GM23338 (cell line): ENCODE results near the gene SULT1C3. TPM values are rescaled to one million over a fixed set of nuclear protein-coding genes. Genes with fewer than 3 reads are reported as not detected.

Experiments
- ATAC-seq: fragments of 200-7000 bp; cut with Tn5 transposase; 3 replicates; pipeline ENCODE4 v1.9.1; 2020
- DNase-seq: peaks from one replicate; pipeline ENCODE4 v3.0.0-alpha.2; 2015; ENCODE audit warnings: low spot score
- H2AFZ ChIP-seq: fragments of 200-600 bp; sonication (generic); 2 replicates; pipeline ENCODE4 v1.8.0; 2016; ENCODE audit warnings: antibody characterized with exemption, mild to moderate bottlenecking, moderate library complexity
- H3F3A ChIP-seq: fragments of 200-600 bp; sonication (generic); replicated peaks from 2 replicates; pipeline ENCODE4 v1.8.0; 2017; ENCODE audit warnings: antibody characterized with exemption, mixed run types, low read depth
- H3K27ac ChIP-seq: fragments of 200-600 bp; sonication (generic); 2 replicates; pipeline ENCODE4 v1.6.1; 2016; ENCODE audit warnings: low read depth
- H3K27me3 ChIP-seq: fragments of 200-600 bp; sonication (generic); 2 replicates; pipeline ENCODE4 v1.8.0; 2016; ENCODE audit warnings: mild to moderate bottlenecking, mixed run types, moderate library complexity; ENCODE audit not compliant: insufficient read depth
- H3K36me3 ChIP-seq: fragments of 200-600 bp; sonication (generic); 2 replicates; pipeline ENCODE4 v1.8.0; 2016; ENCODE audit warnings: mild to moderate bottlenecking; ENCODE audit not compliant: insufficient read depth
- H3K4me1 ChIP-seq: fragments of 200-600 bp; sonication (generic); 2 replicates; pipeline ENCODE4 v1.8.0; 2016; ENCODE audit warnings: mild to moderate bottlenecking, moderate library complexity; ENCODE audit not compliant: insufficient read depth
- H3K4me2 ChIP-seq: fragments of 200-600 bp; sonication (generic); 2 replicates; pipeline ENCODE4 v1.7.1; 2017; ENCODE audit warnings: mixed run types
- H3K4me3 ChIP-seq: fragments of 200-600 bp; sonication (generic); 2 replicates; pipeline ENCODE4 v1.6.1; 2016; ENCODE audit warnings: mixed run types
- H3K79me2 ChIP-seq: fragments of 200-600 bp; sonication (generic); replicated peaks from 2 replicates; pipeline ENCODE4 v1.8.0; 2017; ENCODE audit warnings: mild to moderate bottlenecking; ENCODE audit not compliant: insufficient read depth
- H3K9me2 ChIP-seq: fragments of 200-600 bp; sonication (generic); 2 replicates; pipeline ENCODE4 v1.8.0; 2017; ENCODE audit not compliant: insufficient read depth
- H4K20me1 ChIP-seq: fragments of 200-600 bp; sonication (generic); replicated peaks from 2 replicates; pipeline ENCODE4 v1.8.0; 2017; ENCODE audit warnings: mild to moderate bottlenecking; ENCODE audit not compliant: insufficient read depth
- H3K27ac Mint-ChIP-seq: 2 replicates; pipeline ENCODE4 v1.8.0; 2020; ENCODE audit warnings: inconsistent platforms, mild to moderate bottlenecking, moderate library complexity, mixed read lengths
- H3K27me3 Mint-ChIP-seq: 3 replicates; pipeline ENCODE4 v1.8.0; 2022; ENCODE audit warnings: low read depth, mild to moderate bottlenecking, moderate library complexity, mixed read lengths, inconsistent platforms; ENCODE audit not compliant: insufficient read depth, poor library complexity
- H3K36me3 Mint-ChIP-seq: 3 replicates; pipeline ENCODE4 v1.8.0; 2021; ENCODE audit warnings: low read depth, mild to moderate bottlenecking, inconsistent platforms, moderate library complexity, mixed read lengths
- H3K4me1 Mint-ChIP-seq: 3 replicates; pipeline ENCODE4 v1.8.0; 2020; ENCODE audit warnings: mild to moderate bottlenecking, inconsistent platforms, mixed read lengths
- H3K4me3 Mint-ChIP-seq: 3 replicates; pipeline ENCODE4 v1.8.0; 2021; ENCODE audit warnings: moderate library complexity, mild to moderate bottlenecking, inconsistent platforms, mixed read lengths
- H3K9me3 Mint-ChIP-seq: 3 replicates; pipeline ENCODE4 v1.8.0; 2020; ENCODE audit warnings: moderate library complexity, mild to moderate bottlenecking, inconsistent platforms, mixed read lengths
- REST ChIP-seq: IDR thresholded peaks from one replicate; pipeline ENCODE4 v1.6.1; 2018; ENCODE audit warnings: antibody characterized with exemption; ENCODE audit not compliant: unreplicated experiment
- STAT1 ChIP-seq: IDR thresholded peaks from one replicate; pipeline ENCODE4 v1.6.1; 2016; ENCODE audit warnings: antibody characterized with exemption; ENCODE audit not compliant: unreplicated experiment
- ZNF331 ChIP-seq: fragments of 250-450 bp; sonication (Bioruptor Pico); IDR thresholded peaks from 2 replicates; pipeline ENCODE4 v1.5.0; 2020; ENCODE audit warnings: low read depth, mild to moderate bottlenecking, moderate library complexity
- ZNF462 ChIP-seq: fragments of 250-450 bp; sonication (Bioruptor Pico); IDR thresholded peaks from 2 replicates; pipeline ENCODE4 v1.5.0; 2020; ENCODE audit warnings: mild to moderate bottlenecking, moderate library complexity
- polyA plus RNA-seq: library from polyadenylated mRNA; unstranded; fragments of >200 nt; fragmentation: Nextera tagmentation; extraction: Ambion mirVana; gene quantifications from 2 replicates; pipeline ENCODE4 v1.2.1, GENCODE V29; 2016
- total RNA-seq: library from RNA; depleted of rRNA; stranded (reverse); fragments of >200 nt; shearing (Covaris generic); gene quantifications from 2 replicates; pipeline ENCODE4 v1.2.3, GENCODE V29; 2014

Gene SULT1C3
- total and polyA plus RNA-seq, 2 experiments from 2014 or later, result not detected

- TF ChIP-seq ZNF462 (CRISPR knock-in tag) (no peak), ZNF331 (CRISPR knock-in tag) (no peak)
Observed at GRCh38 chr2:108301558-108301957, 61.8 kb downstream of the SULT1C3 start (continued).

- ATAC-seq (no peak), DNase-seq (no peak)
- Mint-ChIP-seq H3K27ac (no peak overlapping the region), H3K36me3 (no peaks in the 10 kb centered on the region), H3K4me1 (no peaks in the 10 kb centered on the region), H3K27me3 (peaks cover 4% of the 10 kb centered on the region), H3K9me3 (no peaks in the 10 kb centered on the region), H3K4me3 (no peak overlapping the region)
- Histone ChIP-seq H3K4me3 (no peak overlapping the region), H3K36me3 (no peaks in the 10 kb centered on the region), H3K4me1 (no peaks in the 10 kb centered on the region), H3K27me3 (no peaks in the 10 kb centered on the region), H3K79me2 (no peaks in the 10 kb centered on the region), H3K9me2 (0 out of 2 replicates have a peak, but pooled peaks cover 9% of the 10 kb centered on the region), H3K4me2 (no peak overlapping the region), H3F3A (no peaks in the 10 kb centered on the region), H4K20me1 (no peaks in the 10 kb centered on the region), H3K27ac (no peak overlapping the region), H2AFZ (no peak overlapping the region)
- TF ChIP-seq ZNF462 (CRISPR knock-in tag), result no peak
- TF ChIP-seq REST, result no peak
- TF ChIP-seq STAT1, result no peak
Observed at GRCh38 chr2:108304975-108305374, 65.2 kb downstream of the SULT1C3 start.
